Umbilical cord (tissue), 2 donors: ENCODE measurements around the gene RNF213. TPM values are rescaled to one million over a fixed set of nuclear protein-coding genes. Genes with fewer than 3 reads are reported as not detected.
"Not testable (repeated sequence)": the region's sequence is repeated elsewhere in the genome, so short reads cannot be mapped to it uniquely, and the experiment has no call there.

Experiments
- DNase-seq: peaks from one replicate; pipeline ENCODE4 v3.0.0-alpha.2; 2015; ENCODE audit warnings: low spot score
- total RNA-seq: library from RNA; depleted of rRNA; stranded (reverse); fragments of >200 nt; gene quantifications from one replicate; pipeline ENCODE4 v1.2.3, GENCODE V29; 2014; ENCODE audit warnings: low replicate concordance; ENCODE audit not compliant: insufficient read depth

RNF213 gene
- total RNA-seq, 1 donor from 2014 or later: 54.4 TPM

- DNase-seq: no peak
Measured at GRCh38 chr17:80316927-80317705, 56.5 kb downstream of the RNF213 start.

- no peak for DNase-seq
Measured at GRCh38 chr17:80317706-80317980, 57.0 kb downstream of the RNF213 start.

DNA sequence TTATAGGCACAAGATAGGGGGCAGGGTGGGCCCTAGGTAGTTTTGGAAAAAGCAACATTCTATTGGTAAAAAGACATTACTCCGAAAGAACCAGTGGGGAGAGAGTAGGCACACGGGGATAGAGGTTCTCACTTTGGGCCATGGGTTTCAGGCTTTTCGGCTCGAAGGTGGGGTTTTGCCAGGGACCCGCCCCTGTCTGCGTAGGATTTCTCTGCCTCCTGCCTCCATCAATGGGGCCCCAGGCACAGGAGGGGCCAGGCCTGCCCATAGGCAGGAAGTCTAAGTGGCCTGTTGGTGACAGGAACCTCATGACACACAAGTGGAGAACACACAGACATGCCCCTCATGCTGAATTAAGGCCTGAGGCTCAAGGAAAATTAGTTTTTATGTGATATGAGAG is 57.5 kb downstream of the RNF213 start:
- DNase-seq: no peak

GRCh38 chr17:80319262-80319998 is 58.8 kb downstream of the RNF213 start:
- DNase-seq: no peak

GRCh38 chr17:80319999-80320344 is 59.3 kb downstream of the RNF213 start:
- no peak for DNase-seq

GRCh38 chr17:80320496-80320895 is 59.8 kb downstream of the RNF213 start:
- DNase-seq: no peak

DNA sequence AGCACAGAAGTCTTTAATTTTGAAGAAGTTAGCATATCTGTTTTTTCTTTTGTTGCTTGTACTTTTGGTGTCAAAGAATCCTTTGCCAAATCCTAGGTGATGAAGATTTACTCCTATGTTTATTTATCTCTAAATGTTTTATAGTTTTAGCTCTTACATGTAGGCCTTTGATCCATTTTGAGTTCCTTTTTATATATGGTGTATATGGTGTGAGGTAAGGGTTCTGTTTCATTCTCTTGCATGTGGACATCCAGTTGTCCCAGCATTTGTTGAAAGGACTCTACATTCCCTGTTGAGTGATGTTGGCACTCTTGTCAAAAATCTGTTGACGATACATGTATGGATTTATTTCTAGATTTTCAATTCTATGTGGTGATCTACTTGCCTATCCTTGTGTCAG is 62.2 kb downstream of the RNF213 start:
- DNase-seq: no peak

- no peak for DNase-seq
Measured at GRCh38 chr17:80323982-80324381, 63.3 kb downstream of the RNF213 start.

DNA sequence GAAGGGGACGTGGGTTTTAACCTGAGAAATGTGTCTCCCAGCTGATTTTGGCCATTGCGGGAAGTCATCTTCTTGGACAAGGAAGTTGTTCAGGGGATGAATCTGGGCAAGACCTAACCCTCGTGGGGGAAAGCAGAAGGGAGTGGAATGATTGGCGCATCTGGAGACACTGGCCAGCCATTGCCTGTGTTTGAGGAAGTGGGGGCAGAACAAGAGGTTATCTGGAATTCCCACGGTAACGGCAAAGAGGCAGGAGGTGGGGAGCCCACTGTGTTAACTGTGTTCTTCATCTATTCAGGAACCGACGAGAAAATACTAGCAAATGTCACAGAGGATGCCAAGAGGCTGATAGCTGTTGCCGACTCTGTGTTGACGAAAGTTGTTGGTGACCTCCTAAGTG is 66.9 kb downstream of the RNF213 start:
- DNase-seq: no peak

GRCh38 chr17:80328634-80329380 is 68.2 kb downstream of the RNF213 start:
- DNase-seq: no peak

GRCh38 chr17:80329421-80329820 is 68.8 kb downstream of the RNF213 start:
- DNase-seq: not testable (repeated sequence)

GRCh38 chr17:80330276-80330675 is 69.6 kb downstream of the RNF213 start:
- DNase-seq: no peak

DNA sequence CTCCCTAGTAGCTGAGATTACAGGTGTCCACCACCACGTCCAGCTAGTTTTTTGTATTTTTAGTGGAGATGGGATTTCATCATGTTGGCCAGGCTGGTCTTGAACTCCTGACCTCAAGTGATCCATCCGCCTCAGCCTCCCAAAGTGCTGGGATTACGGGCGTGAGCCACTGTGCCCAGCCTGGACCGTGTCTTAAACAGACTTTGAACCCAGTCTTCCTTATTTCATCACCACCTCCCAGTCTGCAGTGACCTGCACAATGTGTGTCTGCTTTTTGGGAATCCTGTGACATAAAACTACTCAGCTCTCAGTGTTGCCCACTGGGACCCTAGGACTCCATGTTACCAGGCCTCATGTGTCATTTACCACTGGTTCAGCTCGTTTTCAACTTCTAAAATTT is 70.3 kb downstream of the RNF213 start:
- DNase-seq: not testable (repeated sequence)

GRCh38 chr17:80331820-80332219 is 71.2 kb downstream of the RNF213 start:
- no peak for DNase-seq

DNA sequence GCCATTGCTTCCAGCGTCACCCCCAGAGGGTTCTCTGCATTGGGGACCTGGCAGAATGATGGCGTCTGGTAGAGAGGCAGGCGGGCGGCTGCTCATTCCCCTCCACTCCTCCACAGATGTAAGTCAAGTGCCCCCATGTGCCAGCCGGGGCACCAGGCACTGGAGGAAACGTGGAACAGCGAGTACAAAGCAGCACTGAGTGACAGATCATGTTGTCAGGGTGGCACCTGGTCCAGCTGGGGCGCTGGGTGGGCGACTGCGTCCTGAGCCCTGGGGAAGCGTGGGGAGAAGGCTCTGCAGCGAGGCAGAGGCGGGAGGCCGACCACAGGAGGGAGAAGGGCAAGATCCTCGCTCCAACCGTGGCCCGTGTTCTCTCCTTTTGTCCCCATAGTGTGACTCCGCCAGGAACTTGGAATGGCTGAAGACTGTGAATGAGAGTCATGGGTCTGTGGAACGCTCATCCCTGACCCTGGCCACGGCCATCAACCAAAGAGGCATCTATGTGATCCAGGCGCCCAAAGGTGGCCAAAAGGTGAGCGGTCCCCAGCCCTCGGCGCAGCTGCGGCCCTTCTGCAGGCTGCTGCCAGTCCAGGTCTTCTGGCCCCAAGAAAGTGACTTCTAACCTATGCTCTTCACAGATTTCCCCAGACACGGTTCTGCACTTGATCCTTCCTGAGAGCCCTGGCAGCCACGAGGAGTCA is 76.7 kb downstream of the RNF213 start:
- DNase-seq: no peak

DNA sequence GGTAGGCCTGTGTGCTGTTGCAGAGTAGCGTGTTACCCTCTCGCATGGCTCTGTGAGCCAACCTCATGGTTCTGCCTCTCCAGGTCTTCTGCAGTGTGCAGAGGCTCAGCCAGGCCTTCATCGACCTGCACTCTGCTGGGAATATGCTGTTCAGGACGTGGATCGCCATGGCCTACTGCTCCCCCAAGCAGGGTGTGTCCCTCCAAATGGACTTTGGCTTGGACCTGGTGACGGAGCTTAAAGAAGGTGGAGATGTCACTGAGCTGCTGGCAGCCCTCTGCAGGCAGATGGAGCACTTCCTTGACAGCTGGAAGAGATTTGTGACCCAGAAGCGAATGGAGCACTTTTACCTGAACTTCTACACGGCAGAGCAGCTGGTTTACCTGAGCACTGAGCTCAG is 78.5 kb downstream of the RNF213 start:
- DNase-seq: no peak

DNA sequence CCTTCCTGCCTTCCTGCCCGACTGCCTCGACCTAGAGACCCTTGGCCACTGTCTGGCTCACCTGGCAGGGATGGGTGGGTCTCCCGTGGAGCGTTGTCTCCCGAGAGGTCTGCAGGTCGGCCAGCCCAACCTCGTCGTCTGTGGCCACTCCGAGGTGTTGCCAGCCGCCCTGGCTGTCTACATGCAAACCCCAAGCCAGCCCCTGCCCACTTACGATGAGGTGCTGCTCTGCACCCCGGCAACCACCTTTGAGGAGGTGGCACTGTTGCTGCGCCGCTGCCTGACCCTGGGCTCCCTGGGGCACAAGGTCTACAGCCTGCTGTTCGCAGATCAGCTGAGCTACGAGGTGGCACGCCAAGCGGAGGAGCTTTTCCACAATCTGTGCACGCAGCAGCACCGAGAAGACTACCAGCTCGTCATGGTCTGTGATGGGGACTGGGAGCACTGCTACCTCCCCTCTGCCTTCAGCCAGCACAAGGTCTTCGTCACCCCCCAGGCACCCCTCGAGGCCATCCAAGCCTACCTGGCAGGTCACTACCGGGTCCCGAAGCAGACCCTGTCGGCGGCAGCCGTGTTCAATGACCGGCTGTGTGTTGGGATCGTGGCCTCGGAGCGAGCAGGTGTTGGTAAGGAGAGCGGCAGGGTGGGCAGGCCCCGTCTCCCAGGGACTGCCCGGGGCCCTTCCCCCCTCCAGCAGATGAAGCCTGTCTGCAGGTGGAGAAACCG is 79.2 kb downstream of the RNF213 start:
- DNase-seq: no peak

GRCh38 chr17:80345321-80345720 is 84.7 kb downstream of the RNF213 start:
- DNase-seq: no peak

DNA sequence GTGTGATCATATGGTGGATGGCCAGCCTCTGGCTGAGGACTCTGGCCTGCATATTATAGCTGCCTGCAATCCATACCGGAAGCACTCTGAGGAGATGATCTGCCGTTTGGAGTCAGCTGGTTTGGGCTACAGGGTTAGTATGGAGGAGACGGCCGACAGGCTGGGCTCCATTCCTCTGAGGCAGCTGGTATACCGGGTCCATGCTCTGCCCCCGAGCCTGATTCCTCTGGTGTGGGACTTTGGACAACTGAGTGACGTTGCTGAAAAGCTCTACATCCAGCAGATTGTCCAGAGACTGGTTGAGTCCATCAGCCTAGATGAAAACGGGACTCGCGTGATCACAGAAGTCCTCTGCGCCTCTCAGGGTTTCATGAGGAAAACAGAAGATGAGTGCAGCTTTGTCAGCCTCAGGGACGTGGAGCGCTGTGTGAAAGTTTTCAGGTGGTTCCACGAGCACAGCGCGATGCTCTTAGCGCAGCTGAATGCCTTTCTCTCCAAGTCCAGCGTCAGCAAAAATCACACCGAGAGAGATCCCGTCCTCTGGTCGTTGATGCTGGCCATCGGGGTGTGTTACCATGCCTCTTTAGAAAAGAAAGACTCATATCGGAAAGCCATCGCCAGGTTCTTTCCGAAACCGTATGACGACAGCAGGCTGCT is 85.3 kb downstream of the RNF213 start:
- DNase-seq: no peak

DNA sequence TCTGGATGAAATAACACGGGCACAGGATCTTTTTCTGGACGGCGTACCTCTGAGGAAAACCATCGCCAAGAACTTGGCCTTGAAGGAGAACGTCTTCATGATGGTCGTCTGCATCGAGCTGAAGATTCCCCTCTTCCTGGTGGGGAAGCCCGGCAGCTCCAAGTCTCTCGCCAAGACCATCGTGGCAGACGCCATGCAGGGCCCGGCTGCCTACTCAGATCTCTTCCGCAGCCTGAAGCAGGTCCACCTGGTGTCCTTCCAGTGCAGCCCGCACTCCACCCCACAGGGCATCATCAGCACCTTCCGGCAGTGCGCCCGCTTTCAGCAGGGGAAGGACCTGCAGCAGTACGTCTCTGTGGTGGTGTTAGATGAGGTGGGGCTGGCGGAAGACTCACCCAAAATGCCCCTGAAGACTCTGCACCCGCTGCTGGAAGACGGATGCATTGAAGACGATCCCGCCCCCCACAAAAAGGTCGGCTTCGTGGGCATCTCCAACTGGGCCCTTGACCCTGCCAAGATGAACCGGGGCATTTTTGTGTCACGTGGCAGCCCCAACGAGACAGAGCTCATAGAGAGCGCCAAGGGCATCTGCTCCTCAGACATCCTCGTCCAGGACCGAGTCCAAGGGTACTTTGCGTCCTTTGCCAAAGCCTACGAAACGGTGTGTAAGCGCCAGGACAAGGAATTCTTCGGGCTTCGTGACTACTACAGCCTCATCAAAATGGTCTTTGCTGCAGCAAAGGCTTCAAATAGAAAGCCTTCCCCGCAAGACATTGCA is 86.0 kb downstream of the RNF213 start:
- DNase-seq: no peak
